ENCODE data around the gene OASL. TPM values are rescaled to one million over a fixed set of nuclear protein-coding genes. Genes with fewer than 3 reads are reported as not detected.

The OASL gene
- total RNA-seq, 2 experiments from 2014 or later: 21.9 to 26.5 TPM

- Mint-ChIP-seq H3K9me3 (no peaks in the 10 kb centered on the region), H3K27ac (no peak overlapping the region), H3K4me1 (ENCODE audit: low read depth) (no peaks in the 10 kb centered on the region), H3K4me3 (no peak overlapping the region), H3K27me3 (no peaks in the 10 kb centered on the region), H3K36me3 (no peaks in the 10 kb centered on the region)
- no peak for DNase-seq
- ChIA-PET POLR2A (no interaction called here), CTCF (interaction anchor here (3.3 kb wide), 1 partner anchor 9 kb away, joined by 9 read pairs; no protein-coding TSS in a partner anchor)
- intact Hi-C loops (cut with micrococcal nuclease): no loop called here
Observed at GRCh38 chr12:120980800-120981368, 58.2 kb downstream of the OASL start.

- H3K4me1 Mint-ChIP-seq (ENCODE audit: low read depth): no peaks in the 10 kb centered on the region
- ChIA-PET CTCF (interaction anchor here (3.3 kb wide), 1 partner anchor 8 kb away, joined by 9 read pairs; no protein-coding TSS in a partner anchor), POLR2A (no interaction called here)
- H3K9me3 Mint-ChIP-seq: no peaks in the 10 kb centered on the region
- H3K27ac Mint-ChIP-seq: no peak overlapping the region
- H3K4me3 Mint-ChIP-seq: no peak overlapping the region
- DNase-seq: no peak
- intact Hi-C loops (cut with micrococcal nuclease): no loop called here
- no peaks in the 10 kb centered on the region for H3K36me3 Mint-ChIP-seq
- no peaks in the 10 kb centered on the region for H3K27me3 Mint-ChIP-seq
Observed at GRCh38 chr12:120979862-120980696, 59.0 kb downstream of the OASL start.

- intact Hi-C loops (cut with micrococcal nuclease): no loop called here
- DNase-seq: no peak
- H3K36me3 Mint-ChIP-seq: no peaks in the 10 kb centered on the region
- ChIA-PET POLR2A (no interaction called here), CTCF (no interaction called here)
- H3K4me1 Mint-ChIP-seq (ENCODE audit: low read depth): no peaks in the 10 kb centered on the region
- no peaks in the 10 kb centered on the region for H3K9me3 Mint-ChIP-seq
- H3K27ac Mint-ChIP-seq: no peak overlapping the region
- H3K4me3 Mint-ChIP-seq: no peak overlapping the region
- no peaks in the 10 kb centered on the region for H3K27me3 Mint-ChIP-seq
Observed at GRCh38 chr12:120979220-120979861, 59.7 kb downstream of the OASL start.

- H3K9me3 Mint-ChIP-seq: no peaks in the 10 kb centered on the region
- no peak for DNase-seq
- intact Hi-C loops (cut with micrococcal nuclease): no loop called here
- ChIA-PET CTCF (no interaction called here), POLR2A (no interaction called here)
- no peaks in the 10 kb centered on the region for H3K4me1 Mint-ChIP-seq (ENCODE audit: low read depth)
- no peaks in the 10 kb centered on the region for H3K36me3 Mint-ChIP-seq
- no peaks in the 10 kb centered on the region for H3K27me3 Mint-ChIP-seq
- no peak within 1 kb of the TSS for H3K4me3 Mint-ChIP-seq
- no peak within 1 kb of the TSS for H3K27ac Mint-ChIP-seq
Observed at GRCh38 chr12:120978296-120979219, 60.5 kb downstream of the OASL start, which contains the start of gene HNF1A. Gene HNF1A (plus strand): TSS chr12:120978543. CDS start chr12:120978769, 226 bp downstream.

- Mint-ChIP-seq H3K4me3 (no peak overlapping the region), H3K27ac (no peak overlapping the region), H3K4me1 (ENCODE audit: low read depth) (no peaks in the 10 kb centered on the region), H3K36me3 (no peaks in the 10 kb centered on the region), H3K27me3 (no peaks in the 10 kb centered on the region), H3K9me3 (no peaks in the 10 kb centered on the region)
- intact Hi-C loops (cut with micrococcal nuclease): no loop called here
- DNase-seq: no peak
- ChIA-PET CTCF (no interaction called here), POLR2A (no interaction called here)
Observed at GRCh38 chr12:120977531-120978295, 61.3 kb downstream of the OASL start.

GRCh38 chr12:120972870-120973543, 66.0 kb downstream of the OASL start:
- H3K27ac Mint-ChIP-seq: no peak overlapping the region
- no peak overlapping the region for H3K4me3 Mint-ChIP-seq
- intact Hi-C loops (cut with micrococcal nuclease): no loop called here
- H3K4me1 Mint-ChIP-seq (ENCODE audit: low read depth): peaks cover 4% of the 10 kb centered on the region
- POLR2A ChIA-PET: no interaction called here
- H3K9me3 Mint-ChIP-seq: no peaks in the 10 kb centered on the region
- H3K27me3 Mint-ChIP-seq: no peaks in the 10 kb centered on the region
- H3K36me3 Mint-ChIP-seq: no peaks in the 10 kb centered on the region
- CTCF ChIA-PET: interaction anchor here (0.7 to 5.2 kb wide), 11 partner anchors 13 to 390 kb away, joined by 3 to 67 read pairs (median 10); partner anchors contain the start of gene POP5
- DNase-seq: no peak

- Mint-ChIP-seq H3K4me1 (ENCODE audit: low read depth) (peaks cover 4% of the 10 kb centered on the region), H3K27me3 (no peaks in the 10 kb centered on the region), H3K27ac (no peak overlapping the region), H3K4me3 (no peak overlapping the region), H3K36me3 (no peaks in the 10 kb centered on the region), H3K9me3 (no peaks in the 10 kb centered on the region)
- ChIA-PET CTCF (interaction anchor here (0.5 to 5.2 kb wide), 49 partner anchors 9 to 1114 kb away, joined by 3 to 67 read pairs (median 4); partner anchors contain the start of gene POP5), POLR2A (interaction anchor here (0.6 to 1.3 kb wide), 6 partner anchors 32 to 198 kb away, joined by 3 to 6 read pairs (median 3); no protein-coding TSS in a partner anchor)
- intact Hi-C loops (cut with micrococcal nuclease): loop anchor here (1.0 to 2.0 kb wide), 3 partner anchors 27 to 389 kb away; no protein-coding TSS in a partner anchor
- peak; percentile 32 for DNase-seq
Observed at GRCh38 chr12:120971299-120972180, 67.5 kb downstream of the OASL start.

- intact Hi-C loops (cut with micrococcal nuclease): loop anchor here (2.0 kb wide), 2 partner anchors 322 to 388 kb away; no protein-coding TSS in a partner anchor
- POLR2A ChIA-PET: no interaction called here
- Mint-ChIP-seq H3K27me3 (no peaks in the 10 kb centered on the region), H3K4me3 (no peak overlapping the region), H3K9me3 (no peaks in the 10 kb centered on the region), H3K27ac (no peak overlapping the region), H3K36me3 (no peaks in the 10 kb centered on the region), H3K4me1 (ENCODE audit: low read depth) (peaks cover 4% of the 10 kb centered on the region)
- CTCF ChIA-PET: interaction anchor here (1.2 to 5.2 kb wide), 5 partner anchors 11 to 387 kb away, joined by 3 to 67 read pairs (median 5); no protein-coding TSS in a partner anchor
- DNase-seq: no peak
Observed at GRCh38 chr12:120970310-120970709, 68.7 kb downstream of the OASL start.
